K562 (cell line): ENCODE results near the gene ETFBKMT. TPM values are rescaled to one million over a fixed set of nuclear protein-coding genes. Genes with fewer than 3 reads are reported as not detected.
A peak's percentile ranks its signal among the peaks of the same experiment; 100 is the strongest.

Source experiments
- AFF4 ChIP-seq: sonication (generic); formaldehyde crosslinking; IDR thresholded peaks from 2 replicates; pipeline ENCODE4 v1.8.0; 2023; ENCODE audit warnings: mild to moderate bottlenecking, missing genetic modification reagents
- CBFB ChIP-seq: sonication (generic); formaldehyde crosslinking; IDR thresholded peaks from 2 replicates; pipeline ENCODE4 v1.4.0; 2020; ENCODE audit warnings: mild to moderate bottlenecking, missing genetic modification reagents
- CREB5 ChIP-seq: fragments of 250-450 bp; sonication (Bioruptor Pico); IDR thresholded peaks from 2 replicates; pipeline ENCODE4 v1.5.0; 2020; ENCODE audit warnings: mild to moderate bottlenecking
- IFI16 ChIP-seq: fragments of 250-450 bp; sonication (Bioruptor Pico); IDR thresholded peaks from 2 replicates; pipeline ENCODE4 v2.1.2; 2022; ENCODE audit warnings: mild to moderate bottlenecking, inconsistent platforms
- MTA3 ChIP-seq: fragments of 450-650 bp; formaldehyde crosslinking; IDR thresholded peaks from 2 replicates; pipeline ENCODE4 v1.6.1; 2017; ENCODE audit warnings: mild to moderate bottlenecking, borderline replicate concordance
- NCOA4 ChIP-seq: fragments of 450-650 bp; IDR thresholded peaks from 2 replicates; pipeline ENCODE4 v1.6.1; 2018; ENCODE audit warnings: mild to moderate bottlenecking; ENCODE audit not compliant: partially characterized antibody
- NR2F6 ChIP-seq: fragments of 450-650 bp; formaldehyde crosslinking; IDR thresholded peaks from 2 replicates; pipeline ENCODE4 v1.4.0; 2020; ENCODE audit warnings: mild to moderate bottlenecking
- RBM22 ChIP-seq: fragments of 200-400 bp; formaldehyde crosslinking; IDR thresholded peaks from 2 replicates; pipeline ENCODE4 v1.6.1; 2018; ENCODE audit warnings: low read length, low read depth; ENCODE audit not compliant: poor library complexity, severe bottlenecking
- RNF219 ChIP-seq: fragments of 250-450 bp; sonication (Bioruptor Pico); IDR thresholded peaks from 2 replicates; pipeline ENCODE4 v1.5.0; 2022; ENCODE audit warnings: mild to moderate bottlenecking
- ZBED1 ChIP-seq: IDR thresholded peaks from 2 replicates; pipeline ENCODE4 v1.6.1; 2014
- ZFPM2 ChIP-seq: fragments of 250-450 bp; sonication (Bioruptor Pico); IDR thresholded peaks from 2 replicates; pipeline ENCODE4 v1.5.1; 2022; ENCODE audit warnings: mild to moderate bottlenecking
- ZNF133 ChIP-seq: fragments of 250-450 bp; sonication (Bioruptor Pico); IDR thresholded peaks from 2 replicates; pipeline ENCODE4 v1.4.0; 2020; ENCODE audit warnings: mild to moderate bottlenecking
- ZNF140 ChIP-seq: fragments of 250-450 bp; sonication (Bioruptor Pico); IDR thresholded peaks from 2 replicates; pipeline ENCODE4 v1.8.0; 2021; ENCODE audit warnings: moderate library complexity, mild to moderate bottlenecking, inconsistent platforms
- ZNF347 ChIP-seq: fragments of 450-650 bp; formaldehyde crosslinking; IDR thresholded peaks from 2 replicates; pipeline ENCODE4 v1.4.0; 2020; ENCODE audit warnings: low read depth, mild to moderate bottlenecking, moderate library complexity
- ZNF395 ChIP-seq: fragments of 200-800 bp; sonication (Bioruptor generic); IDR thresholded peaks from 2 replicates; pipeline ENCODE4 v1.6.1; 2017; ENCODE audit warnings: missing genetic modification characterization, missing compliant biosample characterization
- ZNF740 ChIP-seq, 3 experiments: fragments of 200-800 bp in 1 of 3; sonication (Bioruptor generic) in 1 of 3; sonication (generic) in 1 of 3; formaldehyde crosslinking in 1 of 3; IDR thresholded peaks; 2 replicates each; pipeline versions ENCODE4 v1.6.1 to v1.8.0; 2016 to 2022; ENCODE audit warnings: mild to moderate bottlenecking in 2 of 3, missing compliant biosample characterization in 2 of 3, missing genetic modification characterization in 2 of 3, missing genetic modification reagents in 1 of 3
- ZNF79 ChIP-seq: fragments of 250-450 bp; sonication (Bioruptor Pico); IDR thresholded peaks from 2 replicates; pipeline ENCODE4 v1.4.0; 2020; ENCODE audit warnings: low read depth, mild to moderate bottlenecking, moderate library complexity
- polyA plus RNA-seq, 8 experiments: library from polyadenylated mRNA; depleted of rRNA in 4 of 8; stranded (reverse) in 5 of 8; unstranded in 3 of 8; fragments of >200 nt; fragmentation: Nextera tagmentation in 2 of 8; fragmentation: Illumina TruSeq in 1 of 8; extraction: Ambion mirVana in 2 of 8; extraction: Trizol in 1 of 8; gene quantifications; 2 replicates each; pipeline versions ENCODE4 v1.2.1 to v1.2.3, GENCODE V29; 2011 to 2014; ENCODE audit warnings: inconsistent platforms in 1 of 8, missing spikeins in 1 of 8
- total RNA-seq, 7 experiments: library from RNA; depleted of rRNA in 6 of 7; stranded (reverse); fragments of >200 nt in 6 of 7; fragmentation: Illumina TruSeq in 2 of 7; extraction: Trizol in 2 of 7; gene quantifications; 2 replicates each; pipeline versions ENCODE4 v1.2.1 to v1.2.3, GENCODE V29; 2011 to 2021; ENCODE audit warnings: low replicate concordance in 1 of 7

The ETFBKMT gene
- total and polyA plus RNA-seq, 9 of the 15 experiments (the other 6 are each of a cell fraction or from before 2014, with no cell fraction given), result 0.18 to 1.7 (median 0.96) TPM

GRCh38 chr12:31618228-31619025 lies 41.1 kb upstream of the ETFBKMT start (continued):
- TF ChIP-seq MTA3, result no peak
- no peak for TF ChIP-seq NCOA4
- no peak for TF ChIP-seq ZBED1
- TF ChIP-seq ZFPM2 (CRISPR knock-in tag), result peak; percentile 55; the same call in 1 of the 2 replicates
- TF ChIP-seq ZNF740 (CRISPR knock-in tag; IDR thresholded peaks at IDR 0.05), result no peak
- peak in 1 of 2 experiments; percentile 97; a peak in 2 of 4 replicates for TF ChIP-seq ZNF740 (tag; IDR thresholded peaks at IDR 0.05)
- TF ChIP-seq CREB5 (CRISPR knock-in tag), result peak; percentile 95
- peak; percentile 80; the same call in 1 of the 2 replicates for TF ChIP-seq ZNF347 (CRISPR knock-in tag)
- TF ChIP-seq AFF4, result no peak
- no peak for TF ChIP-seq ZNF133 (CRISPR knock-in tag)
- TF ChIP-seq ZNF140 (CRISPR knock-in tag), result peak; percentile 90
- peak; percentile 82 for TF ChIP-seq IFI16 (CRISPR knock-in tag)
- peak; percentile 90 for TF ChIP-seq RNF219
- no peak for TF ChIP-seq RBM22
- peak; percentile 97 for TF ChIP-seq ZNF79 (CRISPR knock-in tag)
- TF ChIP-seq NR2F6 (CRISPR knock-in tag), result no peak
- TF ChIP-seq ZNF395, result peak; percentile 100
- TF ChIP-seq CBFB, result no peak
